ENCODE results near the gene COPE. TPM values are rescaled to one million over a fixed set of nuclear protein-coding genes. Genes with fewer than 3 reads are reported as not detected.

COPE gene
- total RNA-seq, 1 experiment from 2014 or later: 177 TPM

- no TSS peak for BruUV-seq (replicated peaks)
- ATAC-seq: no peak
- CTCF ChIA-PET: interaction anchor here (0.6 kb wide), 1 partner anchor 242 kb away, joined by 6 read pairs; no protein-coding TSS in a partner anchor
- POLR2A ChIA-PET: no interaction called here
- intact Hi-C loops (cut with micrococcal nuclease; ENCODE audit: unreplicated experiment) (no loop called here), in situ Hi-C loops (cut with HindIII; ENCODE audit: low pct_unique_long_range_greater_than_20kb, low sequenced_read_pairs) (no loop called here)
- Histone ChIP-seq H3K4me1 (ENCODE audit: control insufficient read depth, insufficient read depth, low read length) (peaks cover 2% of the 10 kb centered on the region; the same call in 1 of the 2 replicates), H3K36me3 (ENCODE audit: control insufficient read depth, insufficient read depth, low read length) (no peaks in the 10 kb centered on the region), H3K9me3 (ENCODE audit: control insufficient read depth, insufficient read depth, low read depth, low read length) (no peaks in the 10 kb centered on the region), H3K4me3 (ENCODE audit: low read depth in 2 of 2, low read length in 2 of 2) (no peak overlapping the region), H3K27ac (ENCODE audit: low read length) (no peak overlapping the region), H3K27me3 (ENCODE audit: control insufficient read depth, insufficient read depth, low read length) (no peaks in the 10 kb centered on the region)
- DNase-seq (ENCODE audit: low read depth, low spot score): no peak
- TF ChIP-seq POLR2AphosphoS5 (IDR thresholded peaks at IDR 0.05; ENCODE audit: low read depth, low read length) (no peak), REST (IDR thresholded peaks at IDR 0.05; ENCODE audit: insufficient read depth in 1 of 2, low read depth in 2 of 2, low read length in 1 of 2) (no peak), SIN3A (IDR thresholded peaks at IDR 0.05; ENCODE audit: borderline replicate concordance, insufficient read depth, low read depth, low read length) (no peak), CTCF (IDR thresholded peaks at IDR 0.05) (no peak), TCF7L2 (IDR thresholded peaks at IDR 0.05; ENCODE audit: low read depth, low read length) (no peak)
These were observed 27.7 kb upstream of the COPE start for GRCh38 chr19:18946918-18947317.

- no peak overlapping the region for H3K27ac ChIP-seq (ENCODE audit: low read length)
- ChIA-PET CTCF (no interaction called here), POLR2A (no interaction called here)
- DNase-seq (ENCODE audit: low read depth, low spot score) (no peak), ATAC-seq (no peak)
- in situ Hi-C loops (cut with HindIII; ENCODE audit: low pct_unique_long_range_greater_than_20kb, low sequenced_read_pairs): no loop called here
- H3K9me3 ChIP-seq (ENCODE audit: control insufficient read depth, insufficient read depth, low read depth, low read length): no peaks in the 10 kb centered on the region
- TF ChIP-seq SIN3A (IDR thresholded peaks at IDR 0.05; ENCODE audit: borderline replicate concordance, insufficient read depth, low read depth, low read length) (no peak), POLR2AphosphoS5 (IDR thresholded peaks at IDR 0.05; ENCODE audit: low read depth, low read length) (no peak), REST (IDR thresholded peaks at IDR 0.05; ENCODE audit: insufficient read depth in 1 of 2, low read depth in 2 of 2, low read length in 1 of 2) (no peak), TCF7L2 (IDR thresholded peaks at IDR 0.05; ENCODE audit: low read depth, low read length) (no peak), CTCF (IDR thresholded peaks at IDR 0.05) (no peak)
- H3K4me1 ChIP-seq (ENCODE audit: control insufficient read depth, insufficient read depth, low read length): no peaks in the 10 kb centered on the region; the same call in 1 of the 2 replicates
- no peak overlapping the region for H3K4me3 ChIP-seq (ENCODE audit: low read depth in 2 of 2, low read length in 2 of 2)
- no peaks in the 10 kb centered on the region for H3K27me3 ChIP-seq (ENCODE audit: control insufficient read depth, insufficient read depth, low read length)
- no peaks in the 10 kb centered on the region for H3K36me3 ChIP-seq (ENCODE audit: control insufficient read depth, insufficient read depth, low read length)
- intact Hi-C loops (cut with micrococcal nuclease; ENCODE audit: unreplicated experiment): no loop called here
- no TSS peak for BruUV-seq (replicated peaks)
These were observed 27.1 kb upstream of the COPE start for GRCh38 chr19:18946335-18946734.

All from Panc1 (cell line).